ENCODE data around the gene NNAT.
"Not testable (repeated sequence)": the region's sequence is repeated elsewhere in the genome, so short reads cannot be mapped to it uniquely, and the experiment has no call there.

- TF ChIP-seq CTCF (conservative IDR thresholded peaks at IDR 0.05); EZH2 (IDR thresholded peaks at IDR 0.05; ENCODE audit: low read depth): not testable (repeated sequence)
These were observed 33.8 kb downstream of the NNAT start for GRCh38 chr20:37554721-37555298.

Measured in PC-9 (cell line).